ENCODE results near the gene TSPAN12. TPM values are rescaled to one million over a fixed set of nuclear protein-coding genes. Genes with fewer than 3 reads are reported as not detected.
A peak's percentile ranks its signal among the peaks of the same experiment; 100 is the strongest.
"Not testable (repeated sequence)": the region's sequence is repeated elsewhere in the genome, so short reads cannot be mapped to it uniquely, and the experiment has no call there.

Gene TSPAN12
- total RNA-seq (not detected), polyA plus RNA-seq (not detected)

- DNase-seq: peak; percentile 9 to 48 (median 14)
- H3K36me3 ChIP-seq (ENCODE audit: insufficient read depth, low read length): no peaks in the 10 kb centered on the region
- ChIA-PET CTCF (no interaction called here), POLR2A (no interaction called here)
- no peaks in the 10 kb centered on the region for H3K36me3 Mint-ChIP-seq
- H3K4me1 ChIP-seq (ENCODE audit: insufficient read depth, low read length): no peaks in the 10 kb centered on the region
- H3K27ac Mint-ChIP-seq: no peak within 1 kb of the TSS
- H3K27ac ChIP-seq (ENCODE audit: low read depth, low read length): no peak within 1 kb of the TSS
- peak within 1 kb of the TSS; percentile 72 to 89 (median 81) for H3K4me3 Mint-ChIP-seq
- H3K9me3 ChIP-seq (ENCODE audit: low read length): no peaks in the 10 kb centered on the region
- peaks cover 0 to 1% (median 0%) of the 10 kb centered on the region in 5 donors for H3K9me3 Mint-ChIP-seq
- peaks cover 43 to 76% of the 10 kb centered on the region in 2 donors for H3K27me3 Mint-ChIP-seq
- H3K27me3 ChIP-seq (ENCODE audit: insufficient read depth, low read length, poor library complexity, severe bottlenecking): peaks cover 26% of the 10 kb centered on the region
- peak within 1 kb of the TSS; percentile 45 for H3K4me3 ChIP-seq (ENCODE audit: low read length)
- H3K4me1 Mint-ChIP-seq: peaks cover 12 to 18% (median 13%) of the 10 kb centered on the region in 3 donors
Observed at GRCh38 chr7:120857588-120858573, at the start of gene TSPAN12. TSPAN12 (minus strand) TSS chr7:120858144; CDS start chr7:120856763, 1,381 bp downstream.

- Histone ChIP-seq H3K4me1 (ENCODE audit: insufficient read depth, low read length) (no peaks in the 10 kb centered on the region), H3K27me3 (ENCODE audit: insufficient read depth, low read length, poor library complexity, severe bottlenecking) (no peaks in the 10 kb centered on the region), H3K4me3 (ENCODE audit: low read length) (no peak overlapping the region), H3K27ac (ENCODE audit: low read depth, low read length) (no peak overlapping the region), H3K9me3 (ENCODE audit: low read length) (no peaks in the 10 kb centered on the region), H3K36me3 (ENCODE audit: insufficient read depth, low read length) (no peaks in the 10 kb centered on the region)
- Mint-ChIP-seq H3K4me1 (no peaks in the 10 kb centered on the region), H3K9me3 (peaks cover 0 to 12% (median 6%) of the 10 kb centered on the region in 5 donors), H3K27me3 (peaks cover 32 to 53% of the 10 kb centered on the region in 2 donors), H3K4me3 (no peak overlapping the region), H3K27ac (no peak overlapping the region), H3K36me3 (peaks cover 0 to 4% (median 0%) of the 10 kb centered on the region in 3 donors)
- DNase-seq: no peak
- ChIA-PET CTCF (no interaction called here), POLR2A (no interaction called here)
Observed at GRCh38 chr7:120898715-120899499, 41.0 kb upstream of the TSPAN12 start.

GRCh38 chr7:120895253-120895652, 37.3 kb upstream of the TSPAN12 start:
- H3K27ac ChIP-seq (ENCODE audit: low read depth, low read length); H3K4me1 Mint-ChIP-seq; H3K27ac Mint-ChIP-seq; H3K36me3 ChIP-seq (ENCODE audit: insufficient read depth, low read length); DNase-seq; H3K36me3 Mint-ChIP-seq; H3K4me3 Mint-ChIP-seq; H3K9me3 ChIP-seq (ENCODE audit: low read length); POLR2A ChIA-PET; H3K4me1 ChIP-seq (ENCODE audit: insufficient read depth, low read length); CTCF ChIA-PET; H3K4me3 ChIP-seq (ENCODE audit: low read length); H3K27me3 ChIP-seq (ENCODE audit: insufficient read depth, low read length, poor library complexity, severe bottlenecking): not testable (repeated sequence)
- Mint-ChIP-seq H3K27me3 (peaks cover 13 to 22% of the 10 kb centered on the region in 2 donors), H3K9me3 (peaks cover 4 to 11% (median 6%) of the 10 kb centered on the region in 5 donors)

GRCh38 chr7:120885602-120886001, 27.7 kb upstream of the TSPAN12 start:
- H3K27ac ChIP-seq (ENCODE audit: low read depth, low read length); H3K27ac Mint-ChIP-seq; CTCF ChIA-PET; H3K9me3 ChIP-seq (ENCODE audit: low read length); H3K4me3 ChIP-seq (ENCODE audit: low read length); H3K4me3 Mint-ChIP-seq; H3K4me1 Mint-ChIP-seq; H3K9me3 Mint-ChIP-seq; H3K4me1 ChIP-seq (ENCODE audit: insufficient read depth, low read length); H3K36me3 Mint-ChIP-seq; H3K27me3 ChIP-seq (ENCODE audit: insufficient read depth, low read length, poor library complexity, severe bottlenecking); POLR2A ChIA-PET; DNase-seq; H3K36me3 ChIP-seq (ENCODE audit: insufficient read depth, low read length): not testable (repeated sequence)
- H3K27me3 Mint-ChIP-seq: peaks cover 3 to 20% of the 10 kb centered on the region in 2 donors

GRCh38 chr7:120877701-120878100, 19.8 kb upstream of the TSPAN12 start:
- Mint-ChIP-seq H3K27ac (no peak overlapping the region), H3K9me3 (no peaks in the 10 kb centered on the region), H3K27me3 (peaks cover 8 to 21% of the 10 kb centered on the region in 2 donors), H3K4me3 (no peak overlapping the region), H3K36me3 (no peaks in the 10 kb centered on the region), H3K4me1 (no peaks in the 10 kb centered on the region)
- Histone ChIP-seq H3K4me1 (ENCODE audit: insufficient read depth, low read length) (no peaks in the 10 kb centered on the region), H3K36me3 (ENCODE audit: insufficient read depth, low read length) (no peaks in the 10 kb centered on the region), H3K4me3 (ENCODE audit: low read length) (no peak overlapping the region), H3K27me3 (ENCODE audit: insufficient read depth, low read length, poor library complexity, severe bottlenecking) (no peaks in the 10 kb centered on the region), H3K9me3 (ENCODE audit: low read length) (no peaks in the 10 kb centered on the region), H3K27ac (ENCODE audit: low read depth, low read length) (no peak overlapping the region)
- no peak for DNase-seq
- ChIA-PET CTCF (no interaction called here), POLR2A (no interaction called here)

- Histone ChIP-seq H3K36me3 (ENCODE audit: insufficient read depth, low read length) (no peaks in the 10 kb centered on the region), H3K4me3 (ENCODE audit: low read length) (no peak overlapping the region), H3K27ac (ENCODE audit: low read depth, low read length) (no peak overlapping the region), H3K4me1 (ENCODE audit: insufficient read depth, low read length) (no peaks in the 10 kb centered on the region), H3K9me3 (ENCODE audit: low read length) (no peaks in the 10 kb centered on the region), H3K27me3 (ENCODE audit: insufficient read depth, low read length, poor library complexity, severe bottlenecking) (no peaks in the 10 kb centered on the region)
- H3K36me3 Mint-ChIP-seq: no peaks in the 10 kb centered on the region
- no peaks in the 10 kb centered on the region for H3K4me1 Mint-ChIP-seq
- no peak for DNase-seq
- H3K27ac Mint-ChIP-seq: no peak overlapping the region
- H3K4me3 Mint-ChIP-seq: no peak overlapping the region
- ChIA-PET POLR2A (no interaction called here), CTCF (no interaction called here)
- H3K9me3 Mint-ChIP-seq: no peaks in the 10 kb centered on the region
- H3K27me3 Mint-ChIP-seq: peaks cover 8 to 25% of the 10 kb centered on the region in 2 donors
Observed at GRCh38 chr7:120876922-120877321, 19.0 kb upstream of the TSPAN12 start.

- DNase-seq: no peak
- no peaks in the 10 kb centered on the region for H3K9me3 Mint-ChIP-seq
- Histone ChIP-seq H3K27me3 (ENCODE audit: insufficient read depth, low read length, poor library complexity, severe bottlenecking) (no peaks in the 10 kb centered on the region), H3K9me3 (ENCODE audit: low read length) (no peaks in the 10 kb centered on the region), H3K36me3 (ENCODE audit: insufficient read depth, low read length) (no peaks in the 10 kb centered on the region), H3K27ac (ENCODE audit: low read depth, low read length) (no peak overlapping the region), H3K4me3 (ENCODE audit: low read length) (no peak overlapping the region), H3K4me1 (ENCODE audit: insufficient read depth, low read length) (no peaks in the 10 kb centered on the region)
- no peaks in the 10 kb centered on the region for H3K4me1 Mint-ChIP-seq
- ChIA-PET CTCF (no interaction called here), POLR2A (no interaction called here)
- H3K36me3 Mint-ChIP-seq: no peaks in the 10 kb centered on the region
- H3K4me3 Mint-ChIP-seq: no peak overlapping the region
- H3K27ac Mint-ChIP-seq: no peak overlapping the region
- peaks cover 10 to 34% of the 10 kb centered on the region in 2 donors for H3K27me3 Mint-ChIP-seq
Observed at GRCh38 chr7:120874722-120875121, 16.8 kb upstream of the TSPAN12 start.

- Histone ChIP-seq H3K9me3 (ENCODE audit: low read length) (no peaks in the 10 kb centered on the region), H3K4me1 (ENCODE audit: insufficient read depth, low read length) (no peaks in the 10 kb centered on the region), H3K27ac (ENCODE audit: low read depth, low read length) (no peak overlapping the region), H3K36me3 (ENCODE audit: insufficient read depth, low read length) (no peaks in the 10 kb centered on the region), H3K27me3 (ENCODE audit: insufficient read depth, low read length, poor library complexity, severe bottlenecking) (no peaks in the 10 kb centered on the region), H3K4me3 (ENCODE audit: low read length) (no peak overlapping the region)
- Mint-ChIP-seq H3K4me3 (no peak overlapping the region), H3K27ac (no peak overlapping the region), H3K27me3 (peaks cover 10 to 35% of the 10 kb centered on the region in 2 donors), H3K4me1 (no peaks in the 10 kb centered on the region), H3K36me3 (no peaks in the 10 kb centered on the region), H3K9me3 (no peaks in the 10 kb centered on the region)
- ChIA-PET POLR2A (no interaction called here), CTCF (no interaction called here)
- no peak for DNase-seq
Observed at GRCh38 chr7:120874016-120874415, 16.1 kb upstream of the TSPAN12 start.

Measured in CD8-positive, alpha-beta memory T cell (primary cell).